ENCODE data around the gene NUDT21.
A peak's percentile ranks its signal among the peaks of the same experiment; 100 is the strongest.

NUDT21 gene

DNA sequence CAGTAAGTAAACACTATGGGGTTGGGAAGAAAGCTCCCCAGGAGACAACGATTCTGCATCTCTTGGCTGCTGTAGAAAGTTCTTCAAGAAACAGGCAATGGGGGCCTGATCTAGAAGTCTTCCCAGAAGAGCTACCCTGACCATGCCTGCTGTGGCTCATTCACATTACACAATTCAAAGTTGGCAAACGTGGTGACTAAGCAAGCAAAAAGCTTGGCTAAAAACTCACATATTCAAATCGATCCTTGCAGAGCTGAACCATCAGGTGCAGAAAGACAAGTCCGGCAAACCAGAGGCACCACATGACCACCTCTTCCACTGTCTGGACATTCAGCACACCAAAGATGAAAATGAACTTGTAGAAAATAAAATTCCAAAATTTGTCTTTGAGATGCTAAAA, 41.9 kb downstream of the NUDT21 start:
- H3K4me3 ChIP-seq (ENCODE audit: low read depth, low read length): no peak overlapping the region
- no peak for DNase-seq (ENCODE audit: low read depth)
- TF ChIP-seq CTCF (IDR thresholded peaks at IDR 0.05; ENCODE audit: insufficient read depth, low read depth, low read length, missing control alignments): no peak

DNA sequence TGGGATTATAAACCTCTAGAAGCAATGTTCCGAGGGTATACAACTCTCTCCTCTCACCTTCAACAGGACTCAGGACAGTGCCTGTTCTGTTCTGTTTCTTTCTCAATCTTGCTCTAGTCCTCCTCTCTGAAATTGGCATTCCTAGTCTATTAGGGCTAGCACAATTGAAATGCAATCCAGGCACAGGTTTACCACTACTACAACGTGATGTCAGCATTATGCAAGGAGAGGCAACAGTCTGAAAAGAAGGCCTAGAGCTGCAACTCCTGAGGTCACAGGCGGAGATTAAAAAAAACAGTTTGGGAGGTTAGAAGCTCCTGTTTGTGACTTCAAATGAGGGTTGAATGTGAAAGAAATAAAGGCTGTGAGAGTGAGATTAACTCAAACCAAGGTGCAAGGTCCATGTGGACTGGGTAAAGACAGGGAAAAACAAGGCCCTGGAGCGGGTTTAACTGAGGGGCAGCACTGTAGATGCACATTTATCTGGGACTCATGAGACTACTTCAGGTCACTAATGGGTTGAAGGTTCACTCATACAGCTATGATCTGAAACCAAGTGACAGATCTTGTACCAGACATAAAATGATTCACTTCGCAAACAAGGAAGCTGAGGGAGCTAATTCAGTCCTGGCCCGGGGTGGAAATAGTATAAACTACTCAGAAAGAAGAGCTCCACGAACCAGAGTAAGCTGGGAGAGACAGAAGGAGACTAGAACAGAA, 42.6 kb downstream of the NUDT21 start:
- TF ChIP-seq CTCF (IDR thresholded peaks at IDR 0.05; ENCODE audit: insufficient read depth, low read depth, low read length, missing control alignments): no peak
- no peak for DNase-seq (ENCODE audit: low read depth)
- H3K4me3 ChIP-seq (ENCODE audit: low read depth, low read length): no peak overlapping the region

DNA sequence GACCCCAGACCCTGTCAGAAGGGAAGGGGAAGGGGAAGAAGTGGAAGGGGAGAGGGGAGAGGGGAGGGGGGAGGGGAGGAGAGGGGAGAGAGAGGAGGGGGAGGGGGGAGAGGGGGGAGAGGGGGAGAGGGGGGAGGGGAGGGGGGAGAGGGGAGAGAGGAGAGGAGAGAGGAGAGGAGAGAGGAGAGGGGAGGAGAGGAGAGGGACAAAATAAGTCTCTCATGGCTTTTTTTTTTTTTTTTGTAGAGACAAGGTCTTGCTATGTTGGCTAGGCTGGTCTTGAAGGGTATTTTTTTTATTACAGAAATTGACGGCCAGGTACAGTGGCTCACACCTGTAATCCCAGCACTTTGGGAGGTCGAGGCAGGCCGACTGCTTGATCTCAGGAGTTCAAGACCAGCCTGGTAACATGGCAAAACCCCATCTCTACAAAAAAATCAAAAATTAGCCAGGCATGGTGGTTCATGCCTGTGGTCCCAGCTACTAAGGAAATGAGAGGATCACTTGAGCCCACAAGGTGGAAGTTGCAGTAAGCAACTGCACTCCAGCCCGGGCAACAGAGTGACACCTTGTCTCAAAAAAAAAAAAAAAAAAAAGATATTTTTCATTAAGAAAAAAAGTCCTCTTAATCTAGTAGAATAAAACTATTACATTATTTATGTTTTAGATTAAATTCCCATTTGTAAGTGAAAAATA, 45.0 kb downstream of the NUDT21 start:
- no peak overlapping the region for H3K4me3 ChIP-seq (ENCODE audit: low read depth, low read length)
- TF ChIP-seq CTCF (IDR thresholded peaks at IDR 0.05; ENCODE audit: insufficient read depth, low read depth, low read length, missing control alignments): no peak
- DNase-seq (ENCODE audit: low read depth): no peak

DNA sequence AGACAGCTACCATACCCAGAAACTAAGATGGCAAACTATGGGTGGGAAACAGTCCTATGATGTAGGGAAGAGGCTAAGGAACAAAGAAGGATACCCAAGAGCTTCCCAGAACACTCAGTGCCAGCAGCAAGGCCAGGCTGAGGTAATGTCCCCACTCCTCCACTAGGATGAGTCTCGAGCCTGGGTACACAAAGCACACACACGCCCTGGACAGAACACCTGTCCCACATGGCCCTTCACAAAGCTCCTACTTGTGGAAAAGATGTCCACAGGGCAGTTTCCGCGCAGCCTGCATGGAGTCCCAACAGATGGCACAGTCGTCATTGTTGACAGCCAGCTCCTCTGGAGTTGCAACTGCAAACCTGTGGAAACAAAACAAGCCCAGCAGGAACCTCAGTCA, 49.6 kb downstream of the NUDT21 start:
- H3K4me3 ChIP-seq (ENCODE audit: low read depth, low read length): no peak overlapping the region
- peak; percentile 29 for TF ChIP-seq CTCF (IDR thresholded peaks at IDR 0.05; ENCODE audit: insufficient read depth, low read depth, low read length, missing control alignments)
- peak; percentile 30 for DNase-seq (ENCODE audit: low read depth)

DNA sequence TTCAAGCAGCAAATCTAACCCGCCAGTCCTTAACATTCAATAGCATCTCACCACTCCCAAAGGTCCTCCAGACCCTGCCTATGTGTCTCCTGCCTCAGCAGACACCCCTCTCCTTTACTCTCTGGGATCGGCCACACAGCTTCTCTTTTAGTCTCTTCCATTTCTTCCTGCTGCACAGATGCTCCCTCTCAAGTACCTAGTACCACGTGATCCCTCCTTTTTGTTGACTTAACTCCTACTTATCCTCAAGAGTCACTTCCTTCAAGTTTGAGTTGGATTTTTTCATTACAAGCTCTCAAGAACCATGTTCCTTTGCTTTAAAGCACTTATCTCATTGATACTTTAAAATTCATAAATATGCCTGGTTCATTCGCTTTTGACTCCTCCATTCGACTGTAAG, 50.7 kb downstream of the NUDT21 start:
- TF ChIP-seq CTCF (IDR thresholded peaks at IDR 0.05; ENCODE audit: insufficient read depth, low read depth, low read length, missing control alignments): no peak
- H3K4me3 ChIP-seq (ENCODE audit: low read depth, low read length): no peak overlapping the region
- DNase-seq (ENCODE audit: low read depth): no peak

DNA sequence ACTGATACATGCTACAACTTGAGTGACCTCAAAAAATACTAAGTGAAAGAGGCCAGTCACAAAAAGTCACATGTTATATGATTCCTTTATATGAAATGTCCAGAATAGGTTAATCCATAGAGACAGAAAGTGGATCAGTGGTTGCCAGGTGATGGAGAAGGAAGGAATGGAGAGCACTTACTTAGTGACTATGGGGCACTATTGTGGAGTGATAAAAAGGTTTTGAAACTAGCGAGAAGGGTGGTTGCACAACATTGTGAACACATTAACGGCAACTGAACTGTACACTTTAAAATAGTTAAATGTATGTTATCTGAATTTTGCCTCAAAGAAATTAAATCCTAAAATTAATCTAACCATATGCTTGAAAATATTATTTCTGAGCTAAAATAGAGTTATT, 51.6 kb downstream of the NUDT21 start:
- TF ChIP-seq CTCF (IDR thresholded peaks at IDR 0.05; ENCODE audit: insufficient read depth, low read depth, low read length, missing control alignments): no peak
- no peak overlapping the region for H3K4me3 ChIP-seq (ENCODE audit: low read depth, low read length)
- no peak for DNase-seq (ENCODE audit: low read depth)
